Epithelial cell of proximal tubule (primary cell): ENCODE results near the gene TBC1D22A. TPM values are rescaled to one million over a fixed set of nuclear protein-coding genes. Genes with fewer than 3 reads are reported as not detected.

ENCODE experiments used
- DNase-seq: peaks from one replicate; pipeline ENCODE4 v3.0.0-alpha.2; 2011; ENCODE audit warnings: low read depth
- H3K4me3 ChIP-seq: 2 replicates; pipeline ENCODE4 v1.5.1; 2011; ENCODE audit warnings: low read depth, mild to moderate bottlenecking, low read length
- CTCF ChIP-seq: conservative IDR thresholded peaks from 2 replicates; pipeline ENCODE4 v1.5.1; 2012; ENCODE audit warnings: low read depth, mild to moderate bottlenecking, low read length
- total RNA-seq: library from RNA; depleted of rRNA; stranded (reverse); fragments of >200 nt; gene quantifications from 2 replicates; pipeline ENCODE4 v1.2.3, GENCODE V29; 2015

The TBC1D22A gene
- total RNA-seq, 1 donor from 2014 or later = 22.7 TPM

DNA sequence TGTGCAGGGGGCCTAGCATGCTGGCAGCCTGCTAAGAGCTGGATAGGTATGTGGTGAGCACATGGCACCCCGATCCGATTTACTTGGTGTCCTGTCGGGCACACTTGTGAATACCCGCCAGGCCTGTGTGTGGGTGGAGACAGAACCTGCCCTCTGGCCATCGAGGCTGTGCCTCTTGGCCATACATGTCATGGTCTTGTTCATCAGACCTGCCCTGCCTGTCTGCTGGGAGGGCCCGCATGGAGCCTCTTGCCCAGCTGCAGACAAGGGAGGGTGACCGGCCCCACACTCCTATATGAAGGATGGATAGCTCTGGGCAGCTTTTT lies 310.2 kb downstream of the TBC1D22A start:
- TF ChIP-seq CTCF = no peak
- DNase-seq = no peak
- H3K4me3 ChIP-seq = no peak overlapping the region

- no peak overlapping the region for H3K4me3 ChIP-seq
- no peak for DNase-seq
- no peak for TF ChIP-seq CTCF
Observed at GRCh38 chr22:47073075-47073474, 310.6 kb downstream of the TBC1D22A start.

DNA sequence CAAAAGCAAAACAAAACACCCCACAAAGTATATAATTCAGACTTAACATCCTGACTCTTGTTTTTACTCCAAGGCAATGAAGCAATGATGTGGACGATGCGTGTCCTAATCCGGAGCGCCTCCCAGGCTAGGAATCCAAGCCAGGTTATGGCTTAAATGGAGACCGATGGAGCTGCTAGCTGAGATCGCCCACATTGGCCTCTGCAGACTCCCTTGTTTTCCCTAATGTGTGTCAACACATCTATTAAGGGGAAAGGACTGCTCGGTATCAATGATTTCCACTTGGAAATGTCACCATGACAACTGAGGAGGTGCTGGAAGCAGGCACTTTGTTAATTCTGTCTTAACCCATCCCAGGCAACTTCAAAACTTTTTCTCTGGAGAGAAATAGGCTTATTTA lies 311.7 kb downstream of the TBC1D22A start:
- no peak overlapping the region for H3K4me3 ChIP-seq
- no peak for TF ChIP-seq CTCF
- no peak for DNase-seq

DNA sequence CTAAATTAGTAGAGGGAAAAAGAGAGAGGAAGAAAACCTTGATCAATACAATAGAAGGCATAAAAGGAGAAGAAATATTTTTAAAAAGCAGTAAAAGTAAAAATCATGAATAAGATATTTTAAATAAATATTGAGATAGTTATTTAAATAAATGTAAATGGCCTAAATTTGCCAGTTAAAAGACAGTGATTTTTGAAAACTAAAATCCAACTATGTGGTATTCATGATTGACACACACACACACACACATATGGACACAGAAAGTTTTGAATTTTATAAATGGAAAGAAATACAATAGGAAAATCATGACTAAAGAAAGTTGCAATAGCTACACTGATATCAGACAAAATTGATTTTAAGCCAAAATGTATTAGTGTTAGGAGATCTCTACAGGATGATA lies 313.1 kb downstream of the TBC1D22A start:
- TF ChIP-seq CTCF = no peak
- H3K4me3 ChIP-seq = no peak overlapping the region
- no peak for DNase-seq

DNA sequence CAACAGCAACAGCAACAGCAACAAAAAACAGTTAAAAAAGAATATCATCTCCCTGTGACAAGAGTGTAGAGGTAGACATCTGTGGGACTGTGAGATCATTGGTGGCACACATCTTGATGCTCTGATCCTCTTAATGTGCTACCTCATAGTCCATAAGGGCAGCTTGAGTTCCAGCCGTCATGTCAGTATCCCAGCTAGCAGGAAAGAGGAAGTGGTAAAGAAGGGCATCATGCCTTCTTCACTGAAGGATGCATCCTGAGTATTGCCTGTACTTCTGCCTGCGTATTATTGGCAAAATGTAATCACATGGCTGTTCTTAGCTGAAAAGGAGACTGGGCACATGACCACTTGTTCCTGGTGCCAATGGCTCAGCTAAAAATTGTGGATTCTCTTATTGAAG lies 314.3 kb downstream of the TBC1D22A start:
- no peak for TF ChIP-seq CTCF
- DNase-seq = no peak
- no peak overlapping the region for H3K4me3 ChIP-seq

GRCh38 chr22:47080100-47080499 lies 317.6 kb downstream of the TBC1D22A start:
- no peak for DNase-seq
- no peak overlapping the region for H3K4me3 ChIP-seq
- TF ChIP-seq CTCF = no peak

DNA sequence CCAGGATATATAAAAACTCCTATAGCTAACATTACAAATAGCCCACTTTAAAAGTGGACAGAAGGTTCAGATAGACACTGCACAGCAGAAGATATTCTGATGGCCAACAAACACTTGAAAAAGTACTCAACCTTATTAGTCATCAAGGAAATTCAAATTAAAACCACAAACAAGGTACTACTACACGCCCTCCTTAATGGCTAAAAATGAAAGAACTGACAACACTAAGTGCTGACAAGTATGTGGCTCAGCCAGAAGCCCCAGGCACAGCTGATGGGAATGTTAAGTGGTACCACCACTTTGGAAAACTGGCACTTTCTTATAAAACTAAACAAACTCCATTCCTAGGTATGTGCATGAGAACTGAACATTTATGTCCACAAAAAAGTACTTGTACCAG lies 320.1 kb downstream of the TBC1D22A start:
- H3K4me3 ChIP-seq = no peak overlapping the region
- DNase-seq = no peak
- no peak for TF ChIP-seq CTCF
